OCI-LY7 (cell line): ENCODE measurements around the gene PNPLA4. TPM values are rescaled to one million over a fixed set of nuclear protein-coding genes. Genes with fewer than 3 reads are reported as not detected.

Source experiments
- BruUV-seq: library from RNA; stranded (reverse); fragments of 400-500 nt; replicated peaks from 2 replicates; lab custom pipeline; 2021; lab: Mats Ljungman, UMichigan
- CTCF ChIA-PET: fragments of 300-600 bp; sonication (Branson Sonifier 250); formaldehyde crosslinking; loops from one replicate; lab custom pipeline; 2022; ENCODE audit warnings: antibody characterized with exemption; ENCODE audit not compliant: unreplicated experiment; lab: Charles Lee
- POLR2A ChIA-PET: fragments of 300-600 bp; sonication (Branson Sonifier 250); formaldehyde crosslinking; loops from one replicate; lab custom pipeline; 2022; ENCODE audit warnings: antibody characterized with exemption; lab: Charles Lee
- DNase-seq: peaks from one replicate; pipeline ENCODE4 v3.0.0-alpha.2; 2015; ENCODE audit warnings: low spot score
- H2AFZ ChIP-seq: fragments of 200-600 bp; sonication (generic), shearing (Covaris generic); 2 replicates; pipeline ENCODE4 v1.6.1; 2014; ENCODE audit warnings: mild to moderate bottlenecking, antibody characterized with exemption, low read length, moderate library complexity
- H3K27ac ChIP-seq: fragments of 200-600 bp; sonication (generic); 2 replicates; pipeline ENCODE4 v1.5.1; 2014; ENCODE audit warnings: mixed run types, low read depth, mild to moderate bottlenecking, moderate library complexity, low read length, inconsistent platforms; ENCODE audit not compliant: poor library complexity, severe bottlenecking
- H3K36me3 ChIP-seq: fragments of 200-600 bp; sonication (generic); 2 replicates; pipeline ENCODE4 v1.6.1; 2014; ENCODE audit warnings: mild to moderate bottlenecking, antibody characterized with exemption, low read length, moderate library complexity, mixed read lengths; ENCODE audit not compliant: insufficient read depth
- H3K4me1 ChIP-seq: fragments of 200-600 bp; sonication (generic); 2 replicates; pipeline ENCODE4 v1.5.1; 2014; ENCODE audit warnings: mild to moderate bottlenecking, low read length; ENCODE audit not compliant: insufficient read depth, poor library complexity, severe bottlenecking
- H3K4me2 ChIP-seq: fragments of 200-600 bp; sonication (generic); 2 replicates; pipeline ENCODE4 v1.6.1; 2014; ENCODE audit warnings: mild to moderate bottlenecking, low read length
- H3K4me3 ChIP-seq: fragments of 200-600 bp; sonication (generic); 2 replicates; pipeline ENCODE4 v1.5.1; 2014; ENCODE audit warnings: mild to moderate bottlenecking, low read depth, low read length; ENCODE audit not compliant: poor library complexity, severe bottlenecking
- H3K79me2 ChIP-seq: fragments of 200-600 bp; sonication (generic); 2 replicates; pipeline ENCODE4 v1.6.1; 2016; ENCODE audit warnings: low read depth, mild to moderate bottlenecking, low read length, moderate library complexity, mixed read lengths; ENCODE audit not compliant: insufficient read depth
- H3K9me2 ChIP-seq: fragments of 200-600 bp; sonication (generic); 2 replicates; pipeline ENCODE4 v1.6.1; 2016; ENCODE audit warnings: mild to moderate bottlenecking, low read length, mixed read lengths; ENCODE audit not compliant: insufficient read depth
- H3K9me3 ChIP-seq: fragments of 200-600 bp; sonication (generic); 2 replicates; pipeline ENCODE4 v1.6.1; 2014; ENCODE audit warnings: mild to moderate bottlenecking, mixed run types, low read length, mixed read lengths
- H4K20me1 ChIP-seq: fragments of 200-600 bp; sonication (generic); 2 replicates; pipeline ENCODE4 v1.6.1; 2014; ENCODE audit warnings: mild to moderate bottlenecking, antibody characterized with exemption, low read length, moderate library complexity, mixed read lengths; ENCODE audit not compliant: insufficient read depth
- EZH2phosphoT487 ChIP-seq: fragments of 200-600 bp; sonication (generic); IDR thresholded peaks from 2 replicates; pipeline ENCODE4 v1.6.1; 2018; ENCODE audit warnings: low read depth, borderline replicate concordance, mild to moderate bottlenecking, mixed run types, antibody characterized with exemption, low read length, moderate library complexity, mixed read lengths
- intact Hi-C: fragments of 100-400 bp; cut with micrococcal nuclease; formaldehyde crosslinking; loops from one replicate; pipeline ENCODE4 v1.10.0; 2022; ENCODE audit not compliant: unreplicated experiment
- small RNA-seq: library from RNA; depleted of rRNA; stranded (forward); fragments of <200 nt; gene quantifications from one replicate; pipeline ENCODE3, GENCODE V24; 2014
- total RNA-seq, 2 experiments: library from RNA; depleted of rRNA in 1 of 2; stranded (reverse); fragments of >200 nt in 1 of 2; shearing (Covaris generic) in 1 of 2; gene quantifications; 2 replicates each; pipeline ENCODE4 v1.2.3, GENCODE V29; 2014 to 2022
- TF ChIP-seq, protein P1 (sequence below): fragments of 200-600 bp; sonication (generic); conservative IDR thresholded peaks from 2 replicates; pipeline ENCODE4 v1.5.1; 2014; ENCODE audit warnings: mild to moderate bottlenecking, antibody characterized with exemption, low read length, moderate library complexity, mixed read lengths

Gene PNPLA4
- total RNA-seq, 2 experiments from 2014 or later: 4.4 to 10.7 TPM

DNA sequence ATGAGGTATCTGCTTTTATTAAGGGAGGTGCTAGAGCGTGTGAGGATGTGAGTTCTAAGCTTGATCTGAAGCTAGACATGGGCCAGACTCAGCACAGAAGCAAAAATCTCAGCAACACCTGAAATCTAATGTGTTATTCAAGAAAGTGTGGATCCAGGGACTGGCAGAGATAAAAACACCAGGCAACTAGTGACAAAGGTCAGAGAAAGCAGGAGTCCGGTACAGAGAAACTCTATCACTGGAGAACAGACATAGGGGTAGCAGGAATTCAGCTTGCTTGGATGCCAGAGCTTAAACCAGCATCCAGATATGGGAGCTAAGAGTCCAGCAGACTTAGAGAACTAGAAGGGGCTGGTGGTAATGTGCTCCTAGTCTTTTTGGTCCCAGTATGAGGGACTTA lies 50.3 kb downstream of the PNPLA4 start:
- Histone ChIP-seq H3K79me2 (no peaks in the 10 kb centered on the region), H3K36me3 (no peaks in the 10 kb centered on the region), H4K20me1 (no peaks in the 10 kb centered on the region), H3K27ac (no peak overlapping the region), H3K4me1 (no peaks in the 10 kb centered on the region), H3K9me2 (no peaks in the 10 kb centered on the region), H3K4me3 (no peak overlapping the region), H3K9me3 (no peaks in the 10 kb centered on the region), H3K4me2 (no peak overlapping the region), H2AFZ (no peak overlapping the region)
- intact Hi-C loops: no loop called here
- BruUV-seq: no TSS peak
- CTCF ChIA-PET: no interaction called here
- no peak for DNase-seq
- POLR2A ChIA-PET: no interaction called here
- TF ChIP-seq EZH2phosphoT487: no peak
- TF ChIP-seq, protein P1, sequence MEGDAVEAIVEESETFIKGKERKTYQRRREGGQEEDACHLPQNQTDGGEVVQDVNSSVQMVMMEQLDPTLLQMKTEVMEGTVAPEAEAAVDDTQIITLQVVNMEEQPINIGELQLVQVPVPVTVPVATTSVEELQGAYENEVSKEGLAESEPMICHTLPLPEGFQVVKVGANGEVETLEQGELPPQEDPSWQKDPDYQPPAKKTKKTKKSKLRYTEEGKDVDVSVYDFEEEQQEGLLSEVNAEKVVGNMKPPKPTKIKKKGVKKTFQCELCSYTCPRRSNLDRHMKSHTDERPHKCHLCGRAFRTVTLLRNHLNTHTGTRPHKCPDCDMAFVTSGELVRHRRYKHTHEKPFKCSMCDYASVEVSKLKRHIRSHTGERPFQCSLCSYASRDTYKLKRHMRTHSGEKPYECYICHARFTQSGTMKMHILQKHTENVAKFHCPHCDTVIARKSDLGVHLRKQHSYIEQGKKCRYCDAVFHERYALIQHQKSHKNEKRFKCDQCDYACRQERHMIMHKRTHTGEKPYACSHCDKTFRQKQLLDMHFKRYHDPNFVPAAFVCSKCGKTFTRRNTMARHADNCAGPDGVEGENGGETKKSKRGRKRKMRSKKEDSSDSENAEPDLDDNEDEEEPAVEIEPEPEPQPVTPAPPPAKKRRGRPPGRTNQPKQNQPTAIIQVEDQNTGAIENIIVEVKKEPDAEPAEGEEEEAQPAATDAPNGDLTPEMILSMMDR: no peak

DNA sequence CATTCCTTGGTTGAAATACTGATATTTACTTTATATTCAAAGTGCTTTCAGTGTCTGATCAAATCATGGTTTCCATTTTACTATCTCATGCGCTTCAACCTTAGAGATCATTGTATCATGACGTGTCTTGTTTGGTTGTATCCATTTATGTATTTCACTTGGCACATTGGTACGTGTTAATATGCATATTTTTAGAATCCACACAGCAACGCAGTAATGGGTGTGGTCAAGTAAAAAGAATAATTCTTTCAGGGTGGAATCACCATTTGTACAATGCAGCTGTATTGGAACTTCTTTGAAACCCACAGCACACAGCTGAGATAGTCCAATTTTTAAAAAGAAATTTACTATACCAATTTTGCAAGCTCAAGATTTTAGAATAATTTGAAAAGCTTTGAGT lies 55.2 kb downstream of the PNPLA4 start:
- H3K4me1 ChIP-seq: no peaks in the 10 kb centered on the region
- no peak overlapping the region for H3K27ac ChIP-seq
- ChIA-PET CTCF (no interaction called here), POLR2A (no interaction called here)
- H4K20me1 ChIP-seq: no peaks in the 10 kb centered on the region
- TF ChIP-seq EZH2phosphoT487: no peak
- TF ChIP-seq, protein P1: no peak
- intact Hi-C loops: no loop called here
- no TSS peak for BruUV-seq
- DNase-seq: no peak
- no peaks in the 10 kb centered on the region for H3K9me2 ChIP-seq
- H3K4me2 ChIP-seq: no peak overlapping the region
- H3K79me2 ChIP-seq: no peaks in the 10 kb centered on the region
- no peaks in the 10 kb centered on the region for H3K9me3 ChIP-seq
- H3K4me3 ChIP-seq: no peak overlapping the region
- H3K36me3 ChIP-seq: no peaks in the 10 kb centered on the region
- H2AFZ ChIP-seq: no peak overlapping the region

DNA sequence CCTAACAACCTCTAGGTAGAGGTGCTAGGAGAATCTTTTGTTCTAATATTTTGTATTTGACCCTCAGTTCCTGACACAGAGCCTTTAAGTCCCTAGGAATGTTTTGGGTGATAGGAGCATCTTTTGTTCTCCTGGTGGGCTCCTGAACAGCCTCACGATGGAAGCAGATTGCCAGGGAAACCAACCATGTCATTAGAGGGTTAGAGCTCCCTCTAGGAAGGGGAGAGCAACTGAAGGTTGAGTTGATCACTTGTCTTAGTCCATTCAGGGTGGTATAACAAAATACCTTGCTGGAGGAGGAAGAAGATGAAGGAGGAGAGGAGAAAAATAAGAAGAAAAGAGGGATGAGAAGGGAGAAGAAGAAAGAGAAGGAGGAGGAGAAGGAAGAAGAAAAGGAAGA lies 75.0 kb downstream of the PNPLA4 start:
- Histone ChIP-seq H3K4me1 (no peaks in the 10 kb centered on the region), H4K20me1 (no peaks in the 10 kb centered on the region), H2AFZ (no peak overlapping the region), H3K9me2 (no peaks in the 10 kb centered on the region), H3K9me3 (no peaks in the 10 kb centered on the region), H3K36me3 (no peaks in the 10 kb centered on the region), H3K79me2 (no peaks in the 10 kb centered on the region), H3K4me3 (no peak overlapping the region), H3K27ac (no peak overlapping the region), H3K4me2 (no peak overlapping the region)
- ChIA-PET CTCF (no interaction called here), POLR2A (no interaction called here)
- intact Hi-C loops: no loop called here
- no TSS peak for BruUV-seq
- no peak for TF ChIP-seq EZH2phosphoT487
- TF ChIP-seq, protein P1: 0 out of 2 replicates have a peak, but pooled peaks have one; percentile 19
- DNase-seq: no peak

Small RNA genes within 50 kb of the gene (small RNA-seq; reads per million reads assigned to genes)
- gene AC005296.1: not detected

Other genes starting within 250 kb of the PNPLA4 start
- not detected in 2 replicates for gene VCX, start 84.2 kb downstream of the PNPLA4 start, total RNA-seq (2014; rRNA removed; shearing (Covaris generic))
- not detected in 2 replicates for gene VCX, start 84.2 kb downstream of the PNPLA4 start, total RNA-seq (2022)
- not detected in 2 replicates for gene VCX2, start 243.9 kb upstream of the PNPLA4 start, total RNA-seq (2014; rRNA removed; shearing (Covaris generic))
- not detected in 2 replicates for gene VCX2, start 243.9 kb upstream of the PNPLA4 start, total RNA-seq (2022)